Measurements from ENCODE around the gene LHPP.

LHPP gene, protein sequence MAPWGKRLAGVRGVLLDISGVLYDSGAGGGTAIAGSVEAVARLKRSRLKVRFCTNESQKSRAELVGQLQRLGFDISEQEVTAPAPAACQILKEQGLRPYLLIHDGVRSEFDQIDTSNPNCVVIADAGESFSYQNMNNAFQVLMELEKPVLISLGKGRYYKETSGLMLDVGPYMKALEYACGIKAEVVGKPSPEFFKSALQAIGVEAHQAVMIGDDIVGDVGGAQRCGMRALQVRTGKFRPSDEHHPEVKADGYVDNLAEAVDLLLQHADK
- long read RNA-seq, transcript LHPP-202 (7 exons, 1,622 nt): major isoform, 19 of 30 reads
- long read RNA-seq, partial matches to known transcripts: 1 of 30 reads
- long read RNA-seq, other reads (novel, unspliced or antisense): 6 of 30 reads

DNA sequence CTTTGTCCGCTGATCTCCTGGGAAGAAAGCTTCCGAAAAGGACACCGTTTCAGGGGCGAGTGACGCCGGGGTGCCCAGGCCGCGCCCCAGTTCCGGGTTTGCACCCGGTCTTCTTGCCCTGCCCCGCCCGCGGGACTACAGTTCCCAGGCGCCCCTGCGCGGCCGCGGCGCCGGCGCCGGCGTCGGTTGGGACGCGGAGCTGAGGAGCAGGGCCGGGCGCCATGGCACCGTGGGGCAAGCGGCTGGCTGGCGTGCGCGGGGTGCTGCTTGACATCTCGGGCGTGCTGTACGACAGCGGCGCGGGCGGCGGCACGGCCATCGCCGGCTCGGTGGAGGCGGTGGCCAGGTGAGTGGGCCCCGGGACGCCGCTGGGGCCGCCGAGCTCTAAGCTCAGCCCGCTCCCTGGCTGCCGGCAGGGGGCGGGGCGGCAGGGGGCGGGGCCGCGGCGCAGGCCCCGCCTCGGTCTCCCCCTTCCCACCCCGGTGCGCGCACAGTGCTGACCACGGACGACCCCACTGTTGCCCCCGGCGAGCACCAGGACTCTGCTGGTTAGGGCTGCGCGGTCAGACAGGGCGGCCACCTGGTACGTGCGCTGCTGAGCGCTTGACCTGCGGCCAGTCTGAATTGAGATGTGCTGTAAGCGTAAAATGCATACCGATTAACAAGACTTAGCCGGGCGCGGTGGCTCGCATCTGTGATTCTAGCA lies at the start of gene LHPP:
LHPP (plus strand) TSS at position 182 of the 706 bp plus-strand sequence; CDS start at position 222, 40 bp downstream.
- Histone ChIP-seq H3K4me3 (replicated peaks; ENCODE audit: insufficient read depth, low read length) (peak within 1 kb of the TSS; percentile 89), H3K27ac (replicated peaks) (peak within 1 kb of the TSS; percentile 50), H3K27me3 (ENCODE audit: insufficient read depth, poor library complexity, severe bottlenecking) (no peaks in the 10 kb centered on the region)
- peak; percentile 51 to 88 for DNase-seq (ENCODE audit: low read depth in 1 of 2, low spot score in 1 of 2)
- no peak for TF ChIP-seq SPI1 (IDR thresholded peaks at IDR 0.05; ENCODE audit: borderline replicate concordance, low read depth)
- TF ChIP-seq GABPA (IDR thresholded peaks at IDR 0.05; ENCODE audit: low read depth): no peak
- TF ChIP-seq, protein P1, sequence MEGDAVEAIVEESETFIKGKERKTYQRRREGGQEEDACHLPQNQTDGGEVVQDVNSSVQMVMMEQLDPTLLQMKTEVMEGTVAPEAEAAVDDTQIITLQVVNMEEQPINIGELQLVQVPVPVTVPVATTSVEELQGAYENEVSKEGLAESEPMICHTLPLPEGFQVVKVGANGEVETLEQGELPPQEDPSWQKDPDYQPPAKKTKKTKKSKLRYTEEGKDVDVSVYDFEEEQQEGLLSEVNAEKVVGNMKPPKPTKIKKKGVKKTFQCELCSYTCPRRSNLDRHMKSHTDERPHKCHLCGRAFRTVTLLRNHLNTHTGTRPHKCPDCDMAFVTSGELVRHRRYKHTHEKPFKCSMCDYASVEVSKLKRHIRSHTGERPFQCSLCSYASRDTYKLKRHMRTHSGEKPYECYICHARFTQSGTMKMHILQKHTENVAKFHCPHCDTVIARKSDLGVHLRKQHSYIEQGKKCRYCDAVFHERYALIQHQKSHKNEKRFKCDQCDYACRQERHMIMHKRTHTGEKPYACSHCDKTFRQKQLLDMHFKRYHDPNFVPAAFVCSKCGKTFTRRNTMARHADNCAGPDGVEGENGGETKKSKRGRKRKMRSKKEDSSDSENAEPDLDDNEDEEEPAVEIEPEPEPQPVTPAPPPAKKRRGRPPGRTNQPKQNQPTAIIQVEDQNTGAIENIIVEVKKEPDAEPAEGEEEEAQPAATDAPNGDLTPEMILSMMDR (IDR thresholded peaks at IDR 0.05; ENCODE audit: insufficient read depth, low read length): no peak
- TF ChIP-seq, protein P2, sequence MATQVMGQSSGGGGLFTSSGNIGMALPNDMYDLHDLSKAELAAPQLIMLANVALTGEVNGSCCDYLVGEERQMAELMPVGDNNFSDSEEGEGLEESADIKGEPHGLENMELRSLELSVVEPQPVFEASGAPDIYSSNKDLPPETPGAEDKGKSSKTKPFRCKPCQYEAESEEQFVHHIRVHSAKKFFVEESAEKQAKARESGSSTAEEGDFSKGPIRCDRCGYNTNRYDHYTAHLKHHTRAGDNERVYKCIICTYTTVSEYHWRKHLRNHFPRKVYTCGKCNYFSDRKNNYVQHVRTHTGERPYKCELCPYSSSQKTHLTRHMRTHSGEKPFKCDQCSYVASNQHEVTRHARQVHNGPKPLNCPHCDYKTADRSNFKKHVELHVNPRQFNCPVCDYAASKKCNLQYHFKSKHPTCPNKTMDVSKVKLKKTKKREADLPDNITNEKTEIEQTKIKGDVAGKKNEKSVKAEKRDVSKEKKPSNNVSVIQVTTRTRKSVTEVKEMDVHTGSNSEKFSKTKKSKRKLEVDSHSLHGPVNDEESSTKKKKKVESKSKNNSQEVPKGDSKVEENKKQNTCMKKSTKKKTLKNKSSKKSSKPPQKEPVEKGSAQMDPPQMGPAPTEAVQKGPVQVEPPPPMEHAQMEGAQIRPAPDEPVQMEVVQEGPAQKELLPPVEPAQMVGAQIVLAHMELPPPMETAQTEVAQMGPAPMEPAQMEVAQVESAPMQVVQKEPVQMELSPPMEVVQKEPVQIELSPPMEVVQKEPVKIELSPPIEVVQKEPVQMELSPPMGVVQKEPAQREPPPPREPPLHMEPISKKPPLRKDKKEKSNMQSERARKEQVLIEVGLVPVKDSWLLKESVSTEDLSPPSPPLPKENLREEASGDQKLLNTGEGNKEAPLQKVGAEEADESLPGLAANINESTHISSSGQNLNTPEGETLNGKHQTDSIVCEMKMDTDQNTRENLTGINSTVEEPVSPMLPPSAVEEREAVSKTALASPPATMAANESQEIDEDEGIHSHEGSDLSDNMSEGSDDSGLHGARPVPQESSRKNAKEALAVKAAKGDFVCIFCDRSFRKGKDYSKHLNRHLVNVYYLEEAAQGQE (IDR thresholded peaks at IDR 0.05; ENCODE audit: insufficient replicate concordance, low read depth): no peak
- TF ChIP-seq POLR2AphosphoS5 (IDR thresholded peaks at IDR 0.05; ENCODE audit: low read depth): peak; percentile 43; the same call in 1 of the 2 replicates

DNA sequence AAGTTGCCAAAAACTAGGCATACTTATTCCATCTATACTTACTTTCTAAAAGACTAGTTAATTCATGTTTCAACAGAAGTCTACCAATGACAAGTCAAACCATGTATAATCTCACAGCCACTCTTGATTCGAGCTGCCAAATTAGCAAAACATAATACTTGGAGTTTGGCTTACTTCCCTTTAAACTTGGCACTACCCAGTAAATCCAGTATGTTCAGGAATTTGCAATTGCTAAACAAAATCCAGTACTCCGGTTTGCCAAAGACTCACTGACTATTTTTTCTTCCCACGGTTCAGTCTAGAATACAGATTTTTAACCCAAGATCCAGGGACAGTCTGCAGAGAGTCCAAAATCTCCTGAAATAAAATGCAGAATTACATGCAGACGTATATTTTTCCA lies 47.5 kb upstream of the LHPP start:
- H3K27ac ChIP-seq (replicated peaks): no peak overlapping the region

DNA sequence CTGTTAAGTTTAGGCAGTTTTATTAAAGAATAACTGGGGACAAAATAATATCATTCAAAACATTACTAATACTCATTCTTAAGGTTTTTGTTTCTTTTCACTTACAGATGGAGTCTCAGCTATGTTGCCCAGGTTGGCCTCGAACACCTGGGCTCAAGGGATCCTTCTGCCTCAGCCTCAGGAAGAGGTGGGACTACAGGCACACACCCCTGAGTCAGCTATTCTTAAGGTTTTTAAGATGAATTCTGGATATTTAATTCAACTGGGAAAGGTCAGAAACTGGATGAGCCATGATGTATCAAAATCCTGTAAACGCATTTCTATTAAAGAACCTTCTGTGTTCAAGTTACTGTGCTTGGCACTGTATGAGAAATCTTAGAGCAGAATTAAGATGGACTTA lies 46.4 kb upstream of the LHPP start:
- no peak for DNase-seq (ENCODE audit: low read depth in 1 of 2, low spot score in 1 of 2)
- H3K27ac ChIP-seq (replicated peaks): no peak overlapping the region
- H3K27me3 ChIP-seq (ENCODE audit: insufficient read depth, poor library complexity, severe bottlenecking): peaks cover 21% of the 10 kb centered on the region
- TF ChIP-seq POLR2AphosphoS5 (IDR thresholded peaks at IDR 0.05; ENCODE audit: low read depth) (no peak), GABPA (IDR thresholded peaks at IDR 0.05; ENCODE audit: low read depth) (no peak), SPI1 (IDR thresholded peaks at IDR 0.05; ENCODE audit: borderline replicate concordance, low read depth) (no peak)
- TF ChIP-seq, protein P2 (IDR thresholded peaks at IDR 0.05; ENCODE audit: insufficient replicate concordance, low read depth): no peak
- TF ChIP-seq, protein P1 (IDR thresholded peaks at IDR 0.05; ENCODE audit: insufficient read depth, low read length): no peak
- no peak overlapping the region for H3K4me3 ChIP-seq (replicated peaks; ENCODE audit: insufficient read depth, low read length)

More for the DNA sequence above, 47.5 kb upstream of the LHPP start:
- Histone ChIP-seq H3K27me3 (ENCODE audit: insufficient read depth, poor library complexity, severe bottlenecking) (peaks cover 11% of the 10 kb centered on the region), H3K4me3 (replicated peaks; ENCODE audit: insufficient read depth, low read length) (no peak overlapping the region)
- no peak for DNase-seq (ENCODE audit: low read depth in 1 of 2, low spot score in 1 of 2)
- TF ChIP-seq GABPA (IDR thresholded peaks at IDR 0.05; ENCODE audit: low read depth) (no peak), POLR2AphosphoS5 (IDR thresholded peaks at IDR 0.05; ENCODE audit: low read depth) (no peak), SPI1 (IDR thresholded peaks at IDR 0.05; ENCODE audit: borderline replicate concordance, low read depth) (no peak)
- TF ChIP-seq, protein P1 (IDR thresholded peaks at IDR 0.05; ENCODE audit: insufficient read depth, low read length): no peak
- TF ChIP-seq, protein P2 (IDR thresholded peaks at IDR 0.05; ENCODE audit: insufficient replicate concordance, low read depth): no peak
